Measurements from ENCODE around the gene RASA3. TPM values are rescaled to one million over a fixed set of nuclear protein-coding genes. Genes with fewer than 3 reads are reported as not detected.

Gene RASA3
- total RNA-seq, 1 experiment from 2014 or later, result 18.6 TPM

DNA sequence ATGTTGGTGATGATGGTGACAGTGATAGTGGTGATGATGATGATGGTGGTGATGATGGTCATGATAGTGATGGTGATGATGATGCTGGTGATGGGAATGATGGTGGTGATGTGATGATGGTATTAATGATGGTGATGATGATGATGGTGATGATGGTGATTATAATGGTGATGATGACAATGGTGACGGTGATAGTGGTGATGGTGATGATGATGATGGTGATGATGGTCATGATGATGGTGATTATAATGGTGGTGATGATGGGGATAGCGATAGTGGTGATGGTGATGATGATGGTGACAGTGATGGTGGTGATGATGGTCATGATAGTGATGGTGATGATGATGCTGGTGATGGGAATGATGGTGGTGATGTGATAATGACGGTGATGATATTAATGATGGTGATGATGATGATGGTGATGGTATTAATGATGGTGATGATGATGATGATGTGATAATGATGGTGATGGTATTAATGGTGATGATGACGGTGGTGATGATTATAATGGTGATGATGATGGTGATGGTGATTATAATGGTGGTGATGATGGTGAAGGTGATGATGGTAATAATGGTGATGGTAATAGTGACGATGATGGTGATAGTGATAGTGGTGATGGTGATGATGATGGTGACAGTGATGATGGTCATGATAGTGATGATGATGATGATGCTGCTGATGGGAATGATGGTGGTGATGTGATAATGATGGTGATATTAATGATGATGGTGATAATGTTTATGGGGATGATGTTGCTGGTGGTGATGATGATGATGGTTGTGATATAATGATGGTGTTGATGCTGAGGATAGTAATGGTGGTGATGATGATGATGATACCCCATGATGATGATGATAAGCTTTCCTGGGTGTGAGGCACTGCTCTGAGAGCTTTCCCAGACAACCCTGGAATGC, 166.2 kb downstream of the RASA3 start:
- no peak overlapping the region for H2AFZ ChIP-seq (ENCODE audit: low read depth, low read length, poor library complexity, severe bottlenecking)
- no peaks in the 10 kb centered on the region for H3K9me2 ChIP-seq (ENCODE audit: insufficient read depth)
- intact Hi-C loops (cut with micrococcal nuclease), result no loop called here
- H3K27me3 ChIP-seq (ENCODE audit: insufficient read depth, low read length), result no peaks in the 10 kb centered on the region
- H3K9me3 ChIP-seq (ENCODE audit: control insufficient read depth in 1 of 2, insufficient read depth in 1 of 2, low read depth in 1 of 2, low read length in 2 of 2), result 0 out of 4 replicates have a peak, but pooled peaks cover 0 to under 1% of the 10 kb centered on the region in 2 experiments
- ChIA-PET RAD21 (ENCODE audit: low non-redundant PET in 1 of 2, low total read pairs in 2 of 2, uncharacterized antibody in 2 of 2, unreplicated experiment in 2 of 2) (no interaction called here), CTCF (no interaction called here), POLR2A (no interaction called here)
- no peak overlapping the region for H3K4me2 ChIP-seq (ENCODE audit: low read length)
- no peaks in the 10 kb centered on the region for H3K79me2 ChIP-seq (ENCODE audit: insufficient read depth, low read length)
- ATAC-seq, result no peak
- TF ChIP-seq CBX3 (IDR thresholded peaks at IDR 0.05; ENCODE audit: low read depth) (no peak), ZNF274 (IDR thresholded peaks at IDR 0.05; ENCODE audit: low read depth, low read length) (no peak), RAD21 (IDR thresholded peaks at IDR 0.05; ENCODE audit: low read depth) (no peak), EZH2 (IDR thresholded peaks at IDR 0.05) (no peak), CEBPB (IDR thresholded peaks at IDR 0.05; ENCODE audit: low read depth) (no peak), SRF (IDR thresholded peaks at IDR 0.05; ENCODE audit: low read depth) (no peak), FOSL1 (IDR thresholded peaks at IDR 0.05; ENCODE audit: low read depth) (no peak), POLR2A (IDR thresholded peaks at IDR 0.05; ENCODE audit: borderline replicate concordance, extremely low read depth, insufficient read depth, insufficient read length) (no peak), ELF1 (IDR thresholded peaks at IDR 0.05; ENCODE audit: borderline replicate concordance, low read depth) (no peak), JUND (IDR thresholded peaks at IDR 0.05) (no peak), EGR1 (IDR thresholded peaks at IDR 0.05; ENCODE audit: low read depth) (no peak), EZH2phosphoT487 (IDR thresholded peaks at IDR 0.05; ENCODE audit: borderline replicate concordance) (no peak), ZFX (IDR thresholded peaks at IDR 0.05) (no peak), SP1 (IDR thresholded peaks at IDR 0.05; ENCODE audit: low read depth) (no peak)
- TF ChIP-seq, protein P1, sequence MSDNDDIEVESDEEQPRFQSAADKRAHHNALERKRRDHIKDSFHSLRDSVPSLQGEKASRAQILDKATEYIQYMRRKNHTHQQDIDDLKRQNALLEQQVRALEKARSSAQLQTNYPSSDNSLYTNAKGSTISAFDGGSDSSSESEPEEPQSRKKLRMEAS (IDR thresholded peaks at IDR 0.05), result no peak
- TF ChIP-seq, protein P2, sequence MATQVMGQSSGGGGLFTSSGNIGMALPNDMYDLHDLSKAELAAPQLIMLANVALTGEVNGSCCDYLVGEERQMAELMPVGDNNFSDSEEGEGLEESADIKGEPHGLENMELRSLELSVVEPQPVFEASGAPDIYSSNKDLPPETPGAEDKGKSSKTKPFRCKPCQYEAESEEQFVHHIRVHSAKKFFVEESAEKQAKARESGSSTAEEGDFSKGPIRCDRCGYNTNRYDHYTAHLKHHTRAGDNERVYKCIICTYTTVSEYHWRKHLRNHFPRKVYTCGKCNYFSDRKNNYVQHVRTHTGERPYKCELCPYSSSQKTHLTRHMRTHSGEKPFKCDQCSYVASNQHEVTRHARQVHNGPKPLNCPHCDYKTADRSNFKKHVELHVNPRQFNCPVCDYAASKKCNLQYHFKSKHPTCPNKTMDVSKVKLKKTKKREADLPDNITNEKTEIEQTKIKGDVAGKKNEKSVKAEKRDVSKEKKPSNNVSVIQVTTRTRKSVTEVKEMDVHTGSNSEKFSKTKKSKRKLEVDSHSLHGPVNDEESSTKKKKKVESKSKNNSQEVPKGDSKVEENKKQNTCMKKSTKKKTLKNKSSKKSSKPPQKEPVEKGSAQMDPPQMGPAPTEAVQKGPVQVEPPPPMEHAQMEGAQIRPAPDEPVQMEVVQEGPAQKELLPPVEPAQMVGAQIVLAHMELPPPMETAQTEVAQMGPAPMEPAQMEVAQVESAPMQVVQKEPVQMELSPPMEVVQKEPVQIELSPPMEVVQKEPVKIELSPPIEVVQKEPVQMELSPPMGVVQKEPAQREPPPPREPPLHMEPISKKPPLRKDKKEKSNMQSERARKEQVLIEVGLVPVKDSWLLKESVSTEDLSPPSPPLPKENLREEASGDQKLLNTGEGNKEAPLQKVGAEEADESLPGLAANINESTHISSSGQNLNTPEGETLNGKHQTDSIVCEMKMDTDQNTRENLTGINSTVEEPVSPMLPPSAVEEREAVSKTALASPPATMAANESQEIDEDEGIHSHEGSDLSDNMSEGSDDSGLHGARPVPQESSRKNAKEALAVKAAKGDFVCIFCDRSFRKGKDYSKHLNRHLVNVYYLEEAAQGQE (IDR thresholded peaks at IDR 0.05; ENCODE audit: low read depth), result no peak
- TF ChIP-seq, protein P3, sequence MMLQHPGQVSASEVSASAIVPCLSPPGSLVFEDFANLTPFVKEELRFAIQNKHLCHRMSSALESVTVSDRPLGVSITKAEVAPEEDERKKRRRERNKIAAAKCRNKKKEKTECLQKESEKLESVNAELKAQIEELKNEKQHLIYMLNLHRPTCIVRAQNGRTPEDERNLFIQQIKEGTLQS (IDR thresholded peaks at IDR 0.05), result no peak
- TF ChIP-seq, protein P4, sequence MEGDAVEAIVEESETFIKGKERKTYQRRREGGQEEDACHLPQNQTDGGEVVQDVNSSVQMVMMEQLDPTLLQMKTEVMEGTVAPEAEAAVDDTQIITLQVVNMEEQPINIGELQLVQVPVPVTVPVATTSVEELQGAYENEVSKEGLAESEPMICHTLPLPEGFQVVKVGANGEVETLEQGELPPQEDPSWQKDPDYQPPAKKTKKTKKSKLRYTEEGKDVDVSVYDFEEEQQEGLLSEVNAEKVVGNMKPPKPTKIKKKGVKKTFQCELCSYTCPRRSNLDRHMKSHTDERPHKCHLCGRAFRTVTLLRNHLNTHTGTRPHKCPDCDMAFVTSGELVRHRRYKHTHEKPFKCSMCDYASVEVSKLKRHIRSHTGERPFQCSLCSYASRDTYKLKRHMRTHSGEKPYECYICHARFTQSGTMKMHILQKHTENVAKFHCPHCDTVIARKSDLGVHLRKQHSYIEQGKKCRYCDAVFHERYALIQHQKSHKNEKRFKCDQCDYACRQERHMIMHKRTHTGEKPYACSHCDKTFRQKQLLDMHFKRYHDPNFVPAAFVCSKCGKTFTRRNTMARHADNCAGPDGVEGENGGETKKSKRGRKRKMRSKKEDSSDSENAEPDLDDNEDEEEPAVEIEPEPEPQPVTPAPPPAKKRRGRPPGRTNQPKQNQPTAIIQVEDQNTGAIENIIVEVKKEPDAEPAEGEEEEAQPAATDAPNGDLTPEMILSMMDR (IDR thresholded peaks at IDR 0.05 in 2 of 3, conservative IDR thresholded peaks at IDR 0.05 in 1 of 3; ENCODE audit: borderline replicate concordance in 1 of 3, insufficient read depth in 1 of 3, low read depth in 2 of 3, low read length in 2 of 3), result no peak
- TF ChIP-seq, protein P5, sequence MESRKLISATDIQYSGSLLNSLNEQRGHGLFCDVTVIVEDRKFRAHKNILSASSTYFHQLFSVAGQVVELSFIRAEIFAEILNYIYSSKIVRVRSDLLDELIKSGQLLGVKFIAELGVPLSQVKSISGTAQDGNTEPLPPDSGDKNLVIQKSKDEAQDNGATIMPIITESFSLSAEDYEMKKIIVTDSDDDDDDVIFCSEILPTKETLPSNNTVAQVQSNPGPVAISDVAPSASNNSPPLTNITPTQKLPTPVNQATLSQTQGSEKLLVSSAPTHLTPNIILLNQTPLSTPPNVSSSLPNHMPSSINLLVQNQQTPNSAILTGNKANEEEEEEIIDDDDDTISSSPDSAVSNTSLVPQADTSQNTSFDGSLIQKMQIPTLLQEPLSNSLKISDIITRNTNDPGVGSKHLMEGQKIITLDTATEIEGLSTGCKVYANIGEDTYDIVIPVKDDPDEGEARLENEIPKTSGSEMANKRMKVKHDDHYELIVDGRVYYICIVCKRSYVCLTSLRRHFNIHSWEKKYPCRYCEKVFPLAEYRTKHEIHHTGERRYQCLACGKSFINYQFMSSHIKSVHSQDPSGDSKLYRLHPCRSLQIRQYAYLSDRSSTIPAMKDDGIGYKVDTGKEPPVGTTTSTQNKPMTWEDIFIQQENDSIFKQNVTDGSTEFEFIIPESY (IDR thresholded peaks at IDR 0.05; ENCODE audit: extremely low read depth, insufficient replicate concordance, low read length), result no peak
- H3K4me3 ChIP-seq (replicated peaks in 1 of 2; ENCODE audit: low read depth in 1 of 2, low read length in 2 of 2), result no peak overlapping the region
- no peaks in the 10 kb centered on the region for H3K4me1 ChIP-seq (ENCODE audit: control insufficient read depth in 1 of 2, insufficient read depth in 2 of 2, low read length in 2 of 2)
- no peak overlapping the region for H3K9ac ChIP-seq (ENCODE audit: low read length)
- H3K36me3 ChIP-seq (ENCODE audit: control insufficient read depth in 1 of 2, insufficient read depth in 2 of 2, low read length in 2 of 2), result no peaks in the 10 kb centered on the region
- no peak overlapping the region for H3K27ac ChIP-seq (ENCODE audit: low read depth, low read length)
- DNase-seq (ENCODE audit: low read depth, low spot score), result no peak
- H4K20me1 ChIP-seq (ENCODE audit: insufficient read depth), result no peaks in the 10 kb centered on the region
- BruUV-seq (replicated peaks), result no TSS peak

All from HCT116 (cell line).